Left colon (tissue), 2 donors: ENCODE measurements around the gene IL31. TPM values are rescaled to one million over a fixed set of nuclear protein-coding genes. Genes with fewer than 3 reads are reported as not detected.
"Not testable (repeated sequence)": the region's sequence is repeated elsewhere in the genome, so short reads cannot be mapped to it uniquely, and the experiment has no call there.

Source experiments
- ATAC-seq: fragments of 200-7000 bp; cut with Tn5 transposase; one replicate; pipeline ENCODE4 v1.9.1; 2020; ENCODE audit warnings: mild to moderate bottlenecking, moderate library complexity
- DNase-seq, 2 donors: peaks; one replicate each; pipeline ENCODE4 v3.0.0-alpha.2; 2020
- intact Hi-C, 2 donors: fragments of 100-400 bp; cut with DNase I in 1 of 2; cut with micrococcal nuclease in 1 of 2; formaldehyde crosslinking; loops; one replicate each; pipeline versions ENCODE4 v1.11.2 to v1.14.0; 2022; cut with DNase I, micrococcal nuclease
- total RNA-seq, 2 donors: library from RNA; stranded (reverse); fragmentation: NEBNext Ultra II Directional; extraction: Animal tissue kit (Norgen Biotek cat#: 25700); gene quantifications; one replicate each; pipeline ENCODE4 v1.2.1, GENCODE V29; 2021
- donor health status: DM: no; HTN: no; CAD: no.
- donor health status: DM: yes; HTN: yes; CAD: no.

IL31 gene
- total RNA-seq, 2 donors from 2014 or later: not detected

GRCh38 chr12:122197612-122197966 is 23.6 kb upstream of the IL31 start:
- intact Hi-C loops: loop anchor here in 1 of 2 donors (10.0 kb wide), 1 partner anchor 63 kb away; no protein-coding TSS in a partner anchor
- no peak for ATAC-seq

GRCh38 chr12:122195405-122195804 is 21.4 kb upstream of the IL31 start:
- ATAC-seq: no peak
- no peak for DNase-seq
- intact Hi-C loops: loop anchor here in 1 of 2 donors (10.0 kb wide), 1 partner anchor 61 kb away; no protein-coding TSS in a partner anchor

More at GRCh38 chr12:122197612-122197966, 23.6 kb upstream of the IL31 start:
- DNase-seq: no peak

GRCh38 chr12:122194804-122195203 is 20.8 kb upstream of the IL31 start:
- ATAC-seq (peak; percentile 79), DNase-seq (no peak)
- intact Hi-C loops: loop anchor here in 1 of 2 donors (10.0 kb wide), 1 partner anchor 60 kb away; no protein-coding TSS in a partner anchor

- ATAC-seq (no peak), DNase-seq (no peak)
- intact Hi-C loops: loop anchor here in 1 of 2 donors (10.0 kb wide), 1 partner anchor 58 kb away; no protein-coding TSS in a partner anchor
Observed at GRCh38 chr12:122192441-122192840, 18.4 kb upstream of the IL31 start.

- ATAC-seq (peak; percentile 80), DNase-seq (peak in 1 of 2 donors; percentile 81)
- intact Hi-C loops: loop anchor here in 1 of 2 donors (10.0 kb wide), 1 partner anchor 56 kb away; no protein-coding TSS in a partner anchor
Observed at GRCh38 chr12:122190842-122191668, 17.0 kb upstream of the IL31 start.

GRCh38 chr12:122189626-122190475 is 15.8 kb upstream of the IL31 start:
- DNase-seq (no peak), ATAC-seq (no peak)
- intact Hi-C loops: loop anchor here in 1 of 2 donors (10.0 kb wide), 1 partner anchor 55 kb away; no protein-coding TSS in a partner anchor

GRCh38 chr12:122187466-122187865 is 13.4 kb upstream of the IL31 start:
- DNase-seq (no peak), ATAC-seq (no peak)
- intact Hi-C loops: no loop called here

GRCh38 chr12:122185494-122186082 is 11.6 kb upstream of the IL31 start:
- intact Hi-C loops: no loop called here
- ATAC-seq: no peak
- DNase-seq: no peak

- no peak for DNase-seq
- intact Hi-C loops: no loop called here
- ATAC-seq: no peak
Observed at GRCh38 chr12:122185079-122185478, 11.1 kb upstream of the IL31 start.

- intact Hi-C loops: no loop called here
- DNase-seq: no peak
- no peak for ATAC-seq
Observed at GRCh38 chr12:122184517-122184916, 10.5 kb upstream of the IL31 start.

GRCh38 chr12:122183588-122183940 is 9.5 kb upstream of the IL31 start:
- peak; percentile 19 for ATAC-seq
- DNase-seq: no peak
- intact Hi-C loops: no loop called here

- intact Hi-C loops: no loop called here
- ATAC-seq (peak; percentile 90), DNase-seq (peak in 1 of 2 donors; percentile 55)
Observed at GRCh38 chr12:122182887-122183587, 9.0 kb upstream of the IL31 start, which contains the start of gene LRRC43. TSS of gene LRRC43 (plus strand) at chr12:122183123. CDS start at chr12:122183145, 22 bp downstream.

GRCh38 chr12:122176473-122176872 is 2.5 kb upstream of the IL31 start:
- ATAC-seq, DNase-seq, intact Hi-C loops: not testable (repeated sequence)

- DNase-seq (no peak), ATAC-seq (no peak)
- intact Hi-C loops: no loop called here
Observed at GRCh38 chr12:122172262-122172939, 1.6 kb downstream of the IL31 start.

- no peak for ATAC-seq
- DNase-seq: no peak
- intact Hi-C loops: no loop called here
Observed at GRCh38 chr12:122171399-122171798, 2.6 kb downstream of the IL31 start.

- ATAC-seq (no peak), DNase-seq (no peak)
- intact Hi-C loops: no loop called here
Observed at GRCh38 chr12:122168492-122168891, 5.5 kb downstream of the IL31 start.

- no peak for ATAC-seq
Observed at GRCh38 chr12:122167356-122167925, 6.6 kb downstream of the IL31 start.

More at GRCh38 chr12:122167356-122167925, 6.6 kb downstream of the IL31 start:
- DNase-seq: no peak
- intact Hi-C loops: no loop called here
